Measurements from ENCODE around the gene HOTAIR. TPM values are rescaled to one million over a fixed set of nuclear protein-coding genes. Genes with fewer than 3 reads are reported as not detected.
A peak's percentile ranks its signal among the peaks of the same experiment; 100 is the strongest.

The HOTAIR gene
- total RNA-seq, 2 donors from 2014 or later, result not detected

GRCh38 chr12:53967421-53967925, 7.3 kb downstream of the HOTAIR start:
- DNase-seq (no peak), ATAC-seq (no peak)
- intact Hi-C loops (cut with DNase I), result no loop called here

GRCh38 chr12:53966385-53967133, 8.2 kb downstream of the HOTAIR start:
- ATAC-seq, result no peak
- intact Hi-C loops (cut with DNase I), result no loop called here
- no peak for DNase-seq

- intact Hi-C loops (cut with DNase I), result no loop called here
- no peak for ATAC-seq
- DNase-seq, result no peak
Observed at GRCh38 chr12:53966085-53966384, 8.7 kb downstream of the HOTAIR start.

- DNase-seq (no peak), ATAC-seq (no peak)
- intact Hi-C loops (cut with DNase I), result no loop called here
Observed at GRCh38 chr12:53965281-53966084, 9.3 kb downstream of the HOTAIR start.

- intact Hi-C loops (cut with DNase I), result no loop called here
- DNase-seq (no peak), ATAC-seq (no peak)
Observed at GRCh38 chr12:53964315-53964713, 10.4 kb downstream of the HOTAIR start.

GRCh38 chr12:53963434-53964314, 11.1 kb downstream of the HOTAIR start:
- intact Hi-C loops (cut with DNase I), result no loop called here
- DNase-seq (no peak), ATAC-seq (no peak)

GRCh38 chr12:53963005-53963404, 11.7 kb downstream of the HOTAIR start:
- intact Hi-C loops (cut with DNase I), result no loop called here
- ATAC-seq, result no peak
- DNase-seq, result no peak

- intact Hi-C loops (cut with DNase I), result no loop called here
- no peak for ATAC-seq
Observed at GRCh38 chr12:53961025-53961761, 13.6 kb downstream of the HOTAIR start.

GRCh38 chr12:53960187-53961024, 14.3 kb downstream of the HOTAIR start:
- no peak for DNase-seq

More at GRCh38 chr12:53961025-53961761, 13.6 kb downstream of the HOTAIR start:
- no peak for DNase-seq

GRCh38 chr12:53959314-53959713, 15.4 kb downstream of the HOTAIR start:
- intact Hi-C loops (cut with DNase I), result no loop called here
- no peak for ATAC-seq
- no peak for DNase-seq

More at GRCh38 chr12:53960187-53961024, 14.3 kb downstream of the HOTAIR start:
- ATAC-seq, result no peak
- intact Hi-C loops (cut with DNase I), result no loop called here

GRCh38 chr12:53958128-53958527, 16.6 kb downstream of the HOTAIR start:
- intact Hi-C loops (cut with DNase I), result no loop called here
- DNase-seq, result no peak
- ATAC-seq, result no peak

- intact Hi-C loops (cut with DNase I), result no loop called here
- no peak for ATAC-seq
- DNase-seq, result no peak
Observed at GRCh38 chr12:53956914-53957536, 17.7 kb downstream of the HOTAIR start.

GRCh38 chr12:53956251-53956887, 18.4 kb downstream of the HOTAIR start:
- intact Hi-C loops (cut with DNase I), result no loop called here
- no peak for ATAC-seq
- DNase-seq, result no peak

- DNase-seq, result no peak
- ATAC-seq, result no peak
- intact Hi-C loops (cut with DNase I), result no loop called here
Observed at GRCh38 chr12:53955776-53956250, 18.9 kb downstream of the HOTAIR start.

GRCh38 chr12:53955036-53955775, 19.5 kb downstream of the HOTAIR start:
- ATAC-seq, result peak in 1 of 2 donors; percentile 9
- no peak for DNase-seq
- intact Hi-C loops (cut with DNase I), result no loop called here

- no peak for DNase-seq
- ATAC-seq, result no peak
- intact Hi-C loops (cut with DNase I), result no loop called here
Observed at GRCh38 chr12:53954694-53955035, 20.1 kb downstream of the HOTAIR start, which contains the start of gene HOXC12. Gene HOXC12 (plus strand): TSS chr12:53954903. CDS start chr12:53954930, 27 bp downstream.
